ENCODE measurements around the gene ERICH4. TPM values are rescaled to one million over a fixed set of nuclear protein-coding genes. Genes with fewer than 3 reads are reported as not detected.
A peak's percentile ranks its signal among the peaks of the same experiment; 100 is the strongest.

ERICH4 gene, protein sequence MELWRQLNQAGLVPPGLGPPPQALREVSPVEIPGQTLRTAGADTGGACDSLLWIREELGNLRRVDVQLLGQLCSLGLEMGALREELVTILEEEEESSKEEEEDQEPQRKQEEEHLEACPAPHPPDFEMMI
- not detected for total RNA-seq
- long read RNA-seq, donor 1, result 0 reads
- long read RNA-seq, donor 2, result 0 reads

DNA sequence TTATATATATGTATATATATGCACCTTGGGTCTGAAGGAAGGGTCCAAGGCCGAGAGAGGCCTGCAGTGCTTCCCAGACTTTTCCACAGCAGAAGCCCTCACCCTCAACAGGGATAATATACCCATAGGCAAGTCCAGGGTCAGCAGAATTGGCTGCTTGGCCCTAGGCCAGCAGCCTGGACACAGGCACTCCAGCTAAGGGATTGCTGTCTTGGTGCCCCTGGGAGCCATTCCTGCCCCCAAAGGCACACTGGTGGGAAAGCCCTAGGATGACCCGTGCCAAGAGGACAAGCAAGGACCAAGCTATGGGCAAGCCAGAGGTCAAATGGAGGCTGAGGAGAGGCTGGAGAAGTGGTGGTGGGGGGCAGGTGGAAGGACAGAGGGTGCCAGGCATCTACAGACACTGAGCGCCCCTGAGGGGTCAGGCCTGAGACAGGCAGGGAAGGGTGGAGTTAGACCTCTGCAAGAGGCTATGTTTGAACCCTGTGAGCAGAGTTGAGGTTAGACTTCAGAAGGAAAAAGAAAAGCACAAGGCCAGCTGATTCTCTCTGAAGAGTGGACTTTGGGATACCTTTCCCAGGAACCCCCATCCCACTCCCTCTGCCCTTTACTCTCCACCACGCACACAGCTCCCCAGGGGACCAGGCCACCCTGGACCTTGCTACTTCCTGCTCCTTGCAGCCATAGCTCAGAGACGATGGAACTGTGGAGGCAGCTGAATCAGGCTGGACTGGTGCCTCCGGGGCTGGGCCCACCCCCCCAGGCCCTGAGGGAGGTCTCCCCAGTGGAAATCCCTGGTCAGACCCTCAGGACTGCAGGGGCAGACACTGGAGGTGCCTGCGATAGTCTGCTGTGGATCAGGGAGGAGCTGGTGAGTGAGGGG, at the start of gene ERICH4:
Gene ERICH4, plus strand, starts transcription at position 684 of the 883 bp plus-strand sequence. Its CDS starts 14 bp downstream, at position 698.
- ATAC-seq (no peak), DNase-seq (no peak)
- intact Hi-C loops (cut with DNase I, micrococcal nuclease), result no loop called here
- no peak for TF ChIP-seq CTCF (IDR thresholded peaks at IDR 0.05)
- no peaks in the 10 kb centered on the region for H3K36me3 ChIP-seq (ENCODE audit: low read depth)
- no peak within 1 kb of the TSS for H3K4me3 ChIP-seq
- no peaks in the 10 kb centered on the region for H3K4me1 ChIP-seq (ENCODE audit: low read depth)
- no peaks in the 10 kb centered on the region for H3K9me3 ChIP-seq

DNA sequence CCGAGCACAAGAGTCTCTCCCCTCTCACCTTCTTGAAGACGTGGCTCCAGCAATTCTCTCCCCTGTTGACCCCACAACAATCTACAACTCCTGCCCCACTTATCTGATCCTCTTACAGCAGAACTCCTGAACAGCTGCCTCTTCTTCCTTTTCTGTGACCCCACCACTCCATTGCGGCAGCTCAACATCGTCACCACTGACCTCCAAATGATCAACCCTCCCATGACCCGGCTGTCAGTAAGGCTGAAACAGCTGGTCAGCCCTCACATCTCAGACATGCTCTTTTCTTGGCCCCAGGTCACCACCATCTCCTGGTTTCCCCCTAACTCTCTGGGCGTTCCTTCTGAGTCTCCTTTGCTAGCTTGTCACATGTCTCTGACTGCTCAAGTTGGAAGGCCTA, 47.6 kb upstream of the ERICH4 start:
- Histone ChIP-seq H3K4me3 (no peak overlapping the region), H3K4me1 (ENCODE audit: low read depth) (peaks cover 13% of the 10 kb centered on the region), H3K36me3 (ENCODE audit: low read depth) (peaks cover 5% of the 10 kb centered on the region), H3K9me3 (no peaks in the 10 kb centered on the region)
- TF ChIP-seq CTCF (IDR thresholded peaks at IDR 0.05), result no peak
- DNase-seq (no peak), ATAC-seq (no peak)
- intact Hi-C loops (cut with DNase I, micrococcal nuclease), result no loop called here

GRCh38 chr19:41397086-41398049, 45.6 kb upstream of the ERICH4 start, which contains the start of the genes BCKDHA and EXOSC5:
Gene BCKDHA (plus strand): TSS chr19:41397818. CDS start chr19:41397828, 10 bp downstream.
Gene EXOSC5 (minus strand): TSS chr19:41397359. CDS start chr19:41397328, 31 bp downstream.
- DNase-seq, result peak; percentile 98 to 100 (median 99)
- no peak for TF ChIP-seq CTCF (IDR thresholded peaks at IDR 0.05)
- peaks cover 13% of the 10 kb centered on the region for H3K4me1 ChIP-seq (ENCODE audit: low read depth)
- no peaks in the 10 kb centered on the region for H3K9me3 ChIP-seq
- no peaks in the 10 kb centered on the region for H3K36me3 ChIP-seq (ENCODE audit: low read depth)
- peak within 1 kb of the TSS; percentile 87 for H3K4me3 ChIP-seq
- intact Hi-C loops (cut with DNase I, micrococcal nuclease), result no loop called here
- ATAC-seq, result peak; percentile 100

DNA sequence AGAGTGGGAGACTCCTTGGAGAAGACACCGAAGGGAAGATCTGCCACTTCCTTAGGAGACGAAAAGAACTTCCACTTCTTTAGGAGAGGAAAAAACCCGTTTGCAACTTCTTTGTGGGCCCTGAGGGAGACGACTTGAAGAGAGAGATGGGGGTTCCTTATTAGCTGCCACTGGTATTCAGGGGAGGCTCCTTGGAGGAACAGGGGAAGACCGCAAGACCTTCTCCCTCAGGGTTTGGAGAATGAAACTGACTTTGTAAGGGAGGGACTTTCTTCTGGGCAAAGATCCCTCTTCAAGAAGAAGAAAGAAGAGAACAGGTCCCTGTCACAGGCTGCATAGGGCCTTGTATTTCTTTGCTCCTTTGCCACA, 44.9 kb upstream of the ERICH4 start:
- ATAC-seq, result no peak
- peaks cover 13% of the 10 kb centered on the region for H3K4me1 ChIP-seq (ENCODE audit: low read depth)
- H3K9me3 ChIP-seq, result no peaks in the 10 kb centered on the region
- no peak for TF ChIP-seq CTCF (IDR thresholded peaks at IDR 0.05)
- DNase-seq, result no peak
- intact Hi-C loops (cut with DNase I, micrococcal nuclease), result no loop called here
- H3K36me3 ChIP-seq (ENCODE audit: low read depth), result no peaks in the 10 kb centered on the region
- peak overlapping the region; percentile 87 for H3K4me3 ChIP-seq

- Histone ChIP-seq H3K4me1 (ENCODE audit: low read depth) (peaks cover 13% of the 10 kb centered on the region), H3K36me3 (ENCODE audit: low read depth) (no peaks in the 10 kb centered on the region), H3K9me3 (no peaks in the 10 kb centered on the region), H3K4me3 (no peak overlapping the region)
- intact Hi-C loops (cut with DNase I, micrococcal nuclease), result no loop called here
- DNase-seq, result no peak
- ATAC-seq, result no peak
- TF ChIP-seq CTCF (IDR thresholded peaks at IDR 0.05), result no peak
Measured at GRCh38 chr19:41398598-41398997, 44.4 kb upstream of the ERICH4 start.

All from mucosa of descending colon (tissue), 3 donors.